ENCODE measurements around the gene SBF1.

DNA sequence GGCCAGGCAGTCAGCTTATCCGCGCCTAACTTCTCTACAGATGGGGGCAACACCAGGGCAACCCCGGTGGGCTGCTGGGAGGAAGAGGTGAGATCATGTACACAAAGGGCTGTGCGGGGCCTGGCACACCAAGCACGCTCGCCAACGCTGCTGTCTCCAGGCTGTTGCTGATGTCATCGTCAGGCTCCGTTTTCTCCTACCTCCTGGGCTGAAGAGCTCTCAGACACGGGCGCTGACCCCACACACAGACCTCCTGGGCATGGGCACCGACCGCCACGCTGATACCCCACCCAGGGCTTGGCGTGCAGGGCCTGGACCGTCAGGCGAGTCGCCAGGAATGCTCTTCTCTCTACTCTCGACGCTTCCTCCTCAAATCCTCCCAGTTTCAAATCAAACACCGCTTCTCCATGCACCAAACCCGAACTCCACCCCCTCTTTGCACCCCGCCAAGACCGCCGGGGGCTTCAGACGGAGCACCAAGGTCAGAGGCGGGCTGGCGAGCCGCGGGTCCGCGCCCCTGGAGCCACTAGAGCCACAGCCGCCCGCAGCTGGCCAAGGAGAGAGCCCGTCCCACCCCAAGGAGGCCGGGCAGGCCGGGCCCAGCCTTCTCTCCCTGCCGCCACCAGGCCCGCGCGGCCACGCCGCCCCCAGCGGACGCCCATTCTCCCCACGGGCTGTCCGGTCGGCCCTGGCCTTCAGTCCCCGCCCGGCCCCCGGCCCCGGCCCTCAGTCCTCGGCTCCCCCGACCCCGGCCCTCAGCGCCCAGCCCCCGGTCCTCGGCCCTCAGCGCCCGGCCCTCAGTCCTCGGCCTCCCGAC, 772 bp downstream of the SBF1 start:
- TF ChIP-seq, protein P1, sequence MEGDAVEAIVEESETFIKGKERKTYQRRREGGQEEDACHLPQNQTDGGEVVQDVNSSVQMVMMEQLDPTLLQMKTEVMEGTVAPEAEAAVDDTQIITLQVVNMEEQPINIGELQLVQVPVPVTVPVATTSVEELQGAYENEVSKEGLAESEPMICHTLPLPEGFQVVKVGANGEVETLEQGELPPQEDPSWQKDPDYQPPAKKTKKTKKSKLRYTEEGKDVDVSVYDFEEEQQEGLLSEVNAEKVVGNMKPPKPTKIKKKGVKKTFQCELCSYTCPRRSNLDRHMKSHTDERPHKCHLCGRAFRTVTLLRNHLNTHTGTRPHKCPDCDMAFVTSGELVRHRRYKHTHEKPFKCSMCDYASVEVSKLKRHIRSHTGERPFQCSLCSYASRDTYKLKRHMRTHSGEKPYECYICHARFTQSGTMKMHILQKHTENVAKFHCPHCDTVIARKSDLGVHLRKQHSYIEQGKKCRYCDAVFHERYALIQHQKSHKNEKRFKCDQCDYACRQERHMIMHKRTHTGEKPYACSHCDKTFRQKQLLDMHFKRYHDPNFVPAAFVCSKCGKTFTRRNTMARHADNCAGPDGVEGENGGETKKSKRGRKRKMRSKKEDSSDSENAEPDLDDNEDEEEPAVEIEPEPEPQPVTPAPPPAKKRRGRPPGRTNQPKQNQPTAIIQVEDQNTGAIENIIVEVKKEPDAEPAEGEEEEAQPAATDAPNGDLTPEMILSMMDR (IDR thresholded peaks at IDR 0.05), result no peak
- TF ChIP-seq POLR2AphosphoS5 (IDR thresholded peaks at IDR 0.05) (peak in 1 of 4 donors; percentile 28), POLR2A (IDR thresholded peaks at IDR 0.05) (no peak), EP300 (IDR thresholded peaks at IDR 0.05) (no peak)

All from sigmoid colon (tissue), 4 donors.